Fibroblast of skin of scalp (primary cell): Measurements from ENCODE around the gene FGF5. TPM values are rescaled to one million over a fixed set of nuclear protein-coding genes. Genes with fewer than 3 reads are reported as not detected.
"Not testable (repeated sequence)": the region's sequence is repeated elsewhere in the genome, so short reads cannot be mapped to it uniquely, and the experiment has no call there.

Experiments used
- DNase-seq: peaks from one replicate; pipeline ENCODE4 v3.0.0-alpha.2; 2013
- polyA plus RNA-seq, 2 experiments: library from polyadenylated mRNA; unstranded; fragments of 120-200 nt; gene quantifications; one replicate each; pipeline ENCODE4 v1.2.1, GENCODE V29; 2013; ENCODE audit not compliant: insufficient read length in 2 of 2

The FGF5 gene
- 27.7 TPM for polyA plus RNA-seq (2013, experiment 1 of 2; ENCODE audit: insufficient read length)
- 27.6 TPM for polyA plus RNA-seq (2013, experiment 2 of 2; ENCODE audit: insufficient read length)

- peak; percentile 94 for DNase-seq
Measured at GRCh38 chr4:80266253-80266901, at the start of gene FGF5. TSS of gene FGF5 (plus strand) at chr4:80266664. CDS start at chr4:80266825, 161 bp downstream.

- DNase-seq = peak; percentile 73
Measured at GRCh38 chr4:80219301-80220025, 47.0 kb upstream of the FGF5 start.

- no peak for DNase-seq
Measured at GRCh38 chr4:80220711-80221110, 45.8 kb upstream of the FGF5 start.

DNA sequence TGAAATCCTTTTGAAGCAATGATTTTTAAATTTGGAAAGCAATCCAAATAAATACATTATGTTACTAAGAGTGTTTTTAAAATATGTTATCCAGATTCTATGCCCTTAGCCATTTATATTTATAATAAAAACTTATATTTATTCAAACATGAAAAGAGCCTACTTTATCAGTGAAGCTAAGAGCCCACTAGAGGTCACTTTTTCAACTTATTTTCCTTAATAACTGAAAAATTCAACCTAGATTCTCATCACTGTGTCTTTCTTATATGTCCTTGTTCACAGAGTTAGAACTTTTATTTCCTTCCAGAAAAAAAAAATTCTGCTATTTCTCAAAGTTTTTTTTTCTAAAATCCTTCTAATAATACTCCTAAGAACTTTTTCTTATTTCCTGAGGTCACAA, 45.3 kb upstream of the FGF5 start:
- DNase-seq = peak; percentile 63

DNA sequence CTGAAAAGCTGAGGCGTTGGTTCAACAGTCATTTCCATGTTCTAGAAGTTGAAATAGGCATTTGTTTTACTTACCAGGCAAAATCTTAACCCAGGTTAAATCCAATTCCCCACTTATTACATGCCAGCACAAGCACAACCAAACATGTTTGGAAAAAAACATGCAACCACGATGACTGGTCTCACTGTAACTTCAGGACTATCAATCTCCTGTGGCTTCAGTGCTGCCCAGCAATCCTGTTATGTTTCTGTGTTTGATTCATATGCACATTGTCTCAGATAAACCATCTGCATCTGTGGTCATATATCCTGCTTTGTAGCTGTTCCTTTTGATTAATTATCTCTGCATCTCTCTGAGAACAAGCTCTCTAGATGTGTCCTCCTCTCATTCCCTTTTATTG, 40.9 kb upstream of the FGF5 start:
- DNase-seq = peak; percentile 51

DNA sequence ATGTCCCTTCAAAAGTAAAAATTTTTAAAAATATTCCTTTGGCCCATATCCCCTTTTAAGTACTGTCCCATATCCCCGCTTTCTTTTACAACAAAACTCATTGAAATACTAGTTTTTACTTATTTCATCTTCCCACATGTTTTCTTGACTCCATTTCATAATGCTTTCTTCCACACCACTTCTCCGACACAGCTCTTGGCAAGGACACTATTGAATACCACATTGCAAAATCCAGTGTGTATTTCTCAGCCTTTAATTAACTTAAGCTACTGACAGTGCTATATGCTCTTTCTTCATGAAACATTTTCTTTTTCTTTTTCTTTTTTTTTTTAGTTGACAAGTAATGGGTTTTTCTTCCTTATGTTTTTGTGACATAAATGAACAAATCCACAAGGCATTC, 40.4 kb upstream of the FGF5 start:
- DNase-seq = peak; percentile 49

- no peak for DNase-seq
Measured at GRCh38 chr4:80228460-80228859, 38.0 kb upstream of the FGF5 start.

DNA sequence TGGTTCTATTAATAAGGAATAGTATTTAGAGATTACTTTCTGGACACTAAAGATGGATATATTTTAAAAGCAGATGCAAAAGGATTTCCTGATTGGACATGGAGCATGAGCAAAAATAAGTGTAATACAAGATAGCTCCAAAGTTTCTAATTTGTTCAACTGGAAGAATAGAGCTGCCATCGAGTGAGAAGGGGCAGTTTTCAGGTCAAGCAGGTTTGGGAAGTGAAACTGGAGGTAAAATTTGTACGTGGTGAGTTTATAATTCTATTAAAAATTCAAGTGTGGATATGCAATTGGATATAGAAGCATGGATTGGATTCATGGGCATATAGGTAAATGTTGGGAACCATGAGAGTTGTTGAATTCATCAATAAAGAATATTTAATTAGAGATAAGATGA, 37.3 kb upstream of the FGF5 start:
- no peak for DNase-seq

DNA sequence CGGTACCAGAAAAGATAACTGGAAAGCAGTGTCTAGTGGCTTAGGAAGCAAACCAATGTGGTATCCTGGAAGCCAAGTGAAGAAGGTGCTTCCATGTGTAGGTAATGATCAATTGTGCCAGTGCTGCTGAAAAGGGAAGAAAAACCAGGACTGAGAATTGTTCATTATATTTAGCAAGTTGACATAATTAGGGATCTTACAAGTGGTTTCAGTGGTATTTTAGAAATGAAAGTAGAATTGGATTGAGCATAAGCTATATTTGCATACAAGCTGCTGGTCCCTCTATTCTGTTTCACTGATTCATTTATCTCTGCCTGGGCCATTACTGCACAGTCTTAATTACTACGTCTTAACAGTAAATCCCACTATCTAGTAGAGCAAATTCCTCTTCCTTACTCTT, 36.9 kb upstream of the FGF5 start:
- DNase-seq = no peak

DNA sequence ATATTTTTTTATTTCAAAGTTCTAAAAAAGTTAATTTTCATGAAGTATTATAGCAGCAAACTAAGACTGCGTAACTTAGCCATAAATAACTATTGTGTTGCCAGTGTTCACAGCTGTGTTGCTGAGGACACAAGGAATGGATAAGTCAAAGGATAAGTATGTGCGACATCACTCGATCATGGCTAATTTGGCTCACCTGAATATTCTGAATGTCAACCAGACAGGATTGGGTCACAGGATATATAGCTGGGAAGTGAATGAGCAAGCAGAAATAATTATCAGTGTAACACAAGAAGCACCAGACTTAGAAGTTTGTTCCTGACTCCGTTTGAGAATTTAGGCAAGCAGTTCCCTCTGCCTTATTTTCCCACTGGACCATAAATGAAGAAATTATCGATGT, 35.3 kb upstream of the FGF5 start:
- no peak for DNase-seq

- DNase-seq = no peak
Measured at GRCh38 chr4:80232707-80233370, 33.6 kb upstream of the FGF5 start.

- DNase-seq = no peak
Measured at GRCh38 chr4:80233390-80233789, 33.1 kb upstream of the FGF5 start.

DNA sequence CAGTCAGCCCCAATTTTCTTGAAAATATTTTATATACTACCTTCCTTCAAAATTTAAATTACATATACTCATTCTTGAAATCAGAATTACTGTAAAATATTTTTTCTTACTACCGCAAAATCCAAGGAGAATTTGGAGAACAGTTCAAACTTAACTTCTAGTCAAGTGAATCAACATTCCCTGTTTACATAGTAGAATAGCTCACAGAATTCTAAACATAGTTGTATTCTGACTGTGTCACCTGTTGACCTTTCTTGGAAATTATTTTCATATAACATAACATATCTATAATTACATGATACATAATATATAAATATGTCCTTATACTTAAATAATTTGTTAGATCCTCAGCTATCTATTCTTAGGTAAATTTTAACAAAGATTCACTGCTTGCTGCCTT, 31.0 kb upstream of the FGF5 start:
- DNase-seq = peak; percentile 87

- DNase-seq = peak; percentile 97
Measured at GRCh38 chr4:80237992-80238391, 28.5 kb upstream of the FGF5 start.

- peak; percentile 84 for DNase-seq
Measured at GRCh38 chr4:80239480-80240150, 26.8 kb upstream of the FGF5 start.

GRCh38 chr4:80240976-80241375, 25.5 kb upstream of the FGF5 start:
- DNase-seq = peak; percentile 74

- DNase-seq = no peak
Measured at GRCh38 chr4:80243274-80244018, 23.0 kb upstream of the FGF5 start.

GRCh38 chr4:80247484-80247883, 19.0 kb upstream of the FGF5 start:
- not testable (repeated sequence) for DNase-seq

DNA sequence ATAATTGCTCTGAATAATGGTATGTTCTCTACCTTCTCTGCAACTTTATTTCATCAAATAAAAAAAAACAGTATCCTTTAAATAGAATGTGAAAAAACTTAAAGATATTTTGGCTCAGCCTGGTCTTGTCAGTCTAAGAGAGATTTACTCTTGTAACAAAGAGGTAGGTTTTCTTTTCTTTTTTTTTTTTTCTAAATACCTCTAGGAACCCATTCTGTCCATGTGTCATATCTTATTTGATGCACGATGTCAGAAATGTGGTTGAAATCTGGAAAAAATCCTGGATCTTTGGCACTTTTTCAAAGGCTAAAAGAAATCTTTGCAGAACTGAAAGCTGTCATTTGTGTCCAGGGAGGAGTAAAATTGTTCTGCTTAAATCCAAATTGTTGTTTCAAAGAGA, 17.3 kb upstream of the FGF5 start:
- DNase-seq = no peak

DNA sequence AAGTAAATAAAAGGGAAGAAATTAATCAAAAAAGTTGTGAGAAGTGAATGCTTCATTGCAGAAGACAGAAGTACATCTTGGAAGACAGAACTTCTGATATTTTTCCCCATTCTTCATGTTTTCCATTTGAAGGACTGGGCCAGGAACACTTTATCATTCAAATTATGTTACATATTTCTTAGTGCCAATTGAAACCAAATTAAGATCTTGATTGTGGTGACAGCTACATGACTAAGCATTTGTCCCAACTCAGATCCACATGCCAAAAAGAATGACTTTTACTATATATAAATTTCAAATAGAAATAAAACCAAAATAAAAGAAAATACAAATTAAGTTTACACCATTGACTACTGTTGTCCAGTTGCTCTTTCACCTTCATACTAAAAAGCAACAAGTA, 14.0 kb upstream of the FGF5 start:
- no peak for DNase-seq

- no peak for DNase-seq
Measured at GRCh38 chr4:80252953-80253352, 13.5 kb upstream of the FGF5 start.

DNA sequence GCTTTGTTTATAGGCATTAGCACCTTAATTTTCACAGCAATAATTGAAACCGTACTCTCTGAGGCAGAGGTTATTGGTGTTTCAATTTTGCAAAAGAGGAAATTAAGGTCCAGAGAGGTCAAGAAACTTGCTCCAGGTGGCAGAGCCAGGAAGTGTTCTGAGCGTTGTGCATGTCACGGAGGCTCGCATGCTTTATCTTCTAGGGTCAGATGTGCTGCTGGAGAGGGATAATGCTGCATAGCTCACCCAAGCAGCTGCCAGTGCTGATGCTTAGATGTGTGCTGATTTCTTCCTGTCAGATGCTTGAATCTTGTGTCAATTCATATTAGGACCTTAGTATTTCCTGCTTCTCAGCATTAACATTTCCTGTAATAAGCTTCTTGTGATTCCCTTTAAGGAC, 13.0 kb upstream of the FGF5 start:
- DNase-seq = no peak
